ENCODE results near the gene SLC13A2.

DNA sequence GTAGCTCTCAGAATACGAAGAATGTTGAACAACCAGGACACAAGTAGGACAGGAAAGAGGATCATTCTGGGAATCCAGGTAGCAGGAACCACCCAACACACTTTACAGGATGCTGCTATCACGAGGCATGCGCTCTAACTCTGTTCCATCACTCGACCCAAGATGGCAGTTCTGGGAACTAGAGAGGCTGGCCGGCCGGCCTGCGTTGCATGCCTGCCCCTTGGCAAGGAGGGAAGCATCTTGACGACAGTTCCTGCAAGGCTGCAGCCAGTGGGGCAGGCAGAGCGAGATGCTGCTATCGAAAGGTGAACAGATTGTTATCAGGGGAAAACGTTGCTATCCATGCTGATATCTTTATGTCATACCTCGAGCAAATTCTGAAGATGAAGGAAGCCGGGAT lies 48.2 kb upstream of the SLC13A2 start:
- TF ChIP-seq EZH2 (IDR thresholded peaks at IDR 0.05; ENCODE audit: low read length), result no peak
- TF ChIP-seq, protein P1, sequence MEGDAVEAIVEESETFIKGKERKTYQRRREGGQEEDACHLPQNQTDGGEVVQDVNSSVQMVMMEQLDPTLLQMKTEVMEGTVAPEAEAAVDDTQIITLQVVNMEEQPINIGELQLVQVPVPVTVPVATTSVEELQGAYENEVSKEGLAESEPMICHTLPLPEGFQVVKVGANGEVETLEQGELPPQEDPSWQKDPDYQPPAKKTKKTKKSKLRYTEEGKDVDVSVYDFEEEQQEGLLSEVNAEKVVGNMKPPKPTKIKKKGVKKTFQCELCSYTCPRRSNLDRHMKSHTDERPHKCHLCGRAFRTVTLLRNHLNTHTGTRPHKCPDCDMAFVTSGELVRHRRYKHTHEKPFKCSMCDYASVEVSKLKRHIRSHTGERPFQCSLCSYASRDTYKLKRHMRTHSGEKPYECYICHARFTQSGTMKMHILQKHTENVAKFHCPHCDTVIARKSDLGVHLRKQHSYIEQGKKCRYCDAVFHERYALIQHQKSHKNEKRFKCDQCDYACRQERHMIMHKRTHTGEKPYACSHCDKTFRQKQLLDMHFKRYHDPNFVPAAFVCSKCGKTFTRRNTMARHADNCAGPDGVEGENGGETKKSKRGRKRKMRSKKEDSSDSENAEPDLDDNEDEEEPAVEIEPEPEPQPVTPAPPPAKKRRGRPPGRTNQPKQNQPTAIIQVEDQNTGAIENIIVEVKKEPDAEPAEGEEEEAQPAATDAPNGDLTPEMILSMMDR (optimal IDR thresholded peaks at IDR 0.05 in 1 of 3, IDR thresholded peaks at IDR 0.05 in 1 of 3, conservative IDR thresholded peaks at IDR 0.05 in 1 of 3; ENCODE audit: extremely low read depth in 1 of 3, insufficient read depth in 2 of 3, low read length in 3 of 3), result no peak

Measured in keratinocyte (primary cell).